ENCODE data around the gene FAM200B. TPM values are rescaled to one million over a fixed set of nuclear protein-coding genes. Genes with fewer than 3 reads are reported as not detected.

Gene FAM200B
- total and polyA plus RNA-seq, 2 of the 4 experiments (the other 2 are of a cell fraction): 16.7 to 18.5 TPM

DNA sequence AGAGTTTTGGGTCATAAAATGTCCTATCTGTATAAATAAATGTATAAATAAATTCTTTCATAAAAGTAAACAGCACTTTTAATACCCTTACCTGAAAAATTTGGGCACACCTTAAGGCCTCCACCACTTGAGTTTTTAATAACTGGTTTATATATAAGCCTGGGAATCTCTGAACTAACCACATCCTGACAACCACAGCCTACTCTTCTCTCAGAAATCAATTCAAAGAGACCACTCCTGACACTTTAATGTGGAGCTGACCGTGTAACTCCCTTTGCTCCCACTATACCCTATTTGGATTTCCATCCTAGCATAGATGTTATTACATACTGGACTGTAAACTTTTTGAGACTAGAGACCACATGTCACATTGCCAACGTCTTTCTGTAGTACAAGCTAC lies 30.0 kb upstream of the FAM200B start:
- in situ Hi-C loops (cut with MboI; ENCODE audit: low sequenced_read_pairs) (no loop called here), intact Hi-C loops (cut with micrococcal nuclease) (loop anchor here (2.0 to 5.0 kb wide), 3 partner anchors 76 to 414 kb away; no protein-coding TSS in a partner anchor), dilution Hi-C loops (cut with HindIII; ENCODE audit: low sequenced_read_pairs, unreplicated experiment) (no loop called here)
- Histone ChIP-seq H3K27me3 (ENCODE audit: control insufficient read depth, insufficient read depth, low read length) (no peaks in the 10 kb centered on the region), H3K4me1 (ENCODE audit: control insufficient read depth, insufficient read depth, low read length) (peaks cover 6% of the 10 kb centered on the region), H4K5ac (ENCODE audit: low read depth, low read length) (no peak overlapping the region), H3K9me1 (ENCODE audit: insufficient read depth, low read length) (no peaks in the 10 kb centered on the region), H4K91ac (ENCODE audit: insufficient read depth, low read depth, low read length) (no peak overlapping the region), H2AK9ac (replicated peaks; ENCODE audit: low read depth, low read length, poor library complexity) (no peak overlapping the region), H3K9ac (ENCODE audit: low read depth, low read length) (no peak overlapping the region; the same call in 1 of the 2 replicates), H2BK15ac (ENCODE audit: low read depth, low read length) (no peak overlapping the region), H3K4me2 (ENCODE audit: low read depth, low read length) (peak overlapping the region; percentile 52; the same call in 1 of the 2 replicates), H3K4ac (ENCODE audit: low read depth, low read length) (no peak overlapping the region), H3K9me3 (ENCODE audit: control insufficient read depth, insufficient read depth, low read length) (no peaks in the 10 kb centered on the region), H2AK5ac (ENCODE audit: low read depth, low read length) (no peak overlapping the region), H3K14ac (replicated peaks; ENCODE audit: low read depth, low read length) (peak overlapping the region; percentile 20; the same call in 1 of the 2 replicates), H4K8ac (ENCODE audit: low read depth in 2 of 2, low read length in 2 of 2) (peak overlapping the region in 1 of 2 experiments; percentile 15; a peak in 1 of 4 replicates), H3K18ac (ENCODE audit: low read depth, low read length) (no peak overlapping the region; the same call in 1 of the 2 replicates), H2BK20ac (ENCODE audit: low read depth, low read length) (no peak overlapping the region), H3K56ac (ENCODE audit: extremely low read depth, insufficient read depth, low read length) (peak overlapping the region; percentile 26; the same call in 1 of the 2 replicates), H2BK5ac (ENCODE audit: low read depth, low read length, poor library complexity, severe bottlenecking) (peak overlapping the region; percentile 38), H3K79me1 (ENCODE audit: low read depth in 1 of 2, low read length in 2 of 2) (peaks cover 7 to 35% of the 10 kb centered on the region in 2 experiments), H4K20me1 (ENCODE audit: insufficient read depth, low read length) (peaks cover 32% of the 10 kb centered on the region; the same call in 1 of the 2 replicates), H3K23ac (ENCODE audit: low read depth, low read length) (peak overlapping the region; percentile 58; the same call in 1 of the 2 replicates), H3K4me3 (ENCODE audit: insufficient read depth, low read depth, low read length) (no peak overlapping the region), H2BK120ac (ENCODE audit: low read depth, low read length) (no peak overlapping the region), H3K36me3 (ENCODE audit: control insufficient read depth, insufficient read depth, low read length) (no peaks in the 10 kb centered on the region), H3K27ac (ENCODE audit: insufficient read depth, low read length) (no peak overlapping the region), H2AFZ (replicated peaks; ENCODE audit: low read length, poor library complexity) (no peak overlapping the region)
- DNase-seq: peak; percentile 19
- ATAC-seq (ENCODE audit: low read depth): no peak
- TF ChIP-seq, protein P1, sequence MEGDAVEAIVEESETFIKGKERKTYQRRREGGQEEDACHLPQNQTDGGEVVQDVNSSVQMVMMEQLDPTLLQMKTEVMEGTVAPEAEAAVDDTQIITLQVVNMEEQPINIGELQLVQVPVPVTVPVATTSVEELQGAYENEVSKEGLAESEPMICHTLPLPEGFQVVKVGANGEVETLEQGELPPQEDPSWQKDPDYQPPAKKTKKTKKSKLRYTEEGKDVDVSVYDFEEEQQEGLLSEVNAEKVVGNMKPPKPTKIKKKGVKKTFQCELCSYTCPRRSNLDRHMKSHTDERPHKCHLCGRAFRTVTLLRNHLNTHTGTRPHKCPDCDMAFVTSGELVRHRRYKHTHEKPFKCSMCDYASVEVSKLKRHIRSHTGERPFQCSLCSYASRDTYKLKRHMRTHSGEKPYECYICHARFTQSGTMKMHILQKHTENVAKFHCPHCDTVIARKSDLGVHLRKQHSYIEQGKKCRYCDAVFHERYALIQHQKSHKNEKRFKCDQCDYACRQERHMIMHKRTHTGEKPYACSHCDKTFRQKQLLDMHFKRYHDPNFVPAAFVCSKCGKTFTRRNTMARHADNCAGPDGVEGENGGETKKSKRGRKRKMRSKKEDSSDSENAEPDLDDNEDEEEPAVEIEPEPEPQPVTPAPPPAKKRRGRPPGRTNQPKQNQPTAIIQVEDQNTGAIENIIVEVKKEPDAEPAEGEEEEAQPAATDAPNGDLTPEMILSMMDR (conservative IDR thresholded peaks at IDR 0.05; ENCODE audit: low read depth, low read length): no peak
- no peak for TF ChIP-seq CEBPB (IDR thresholded peaks at IDR 0.05; ENCODE audit: low read depth, low read length)
- TF ChIP-seq CHD1 (IDR thresholded peaks at IDR 0.05; ENCODE audit: low read depth, low read length): no peak
- TF ChIP-seq MAZ (IDR thresholded peaks at IDR 0.05; ENCODE audit: borderline replicate concordance, low read depth, low read length): no peak
- no peak for TF ChIP-seq RFX5 (IDR thresholded peaks at IDR 0.05; ENCODE audit: low read depth, low read length)
- TF ChIP-seq MAFK (IDR thresholded peaks at IDR 0.05; ENCODE audit: low read depth, low read length): no peak
- no peak for TF ChIP-seq BHLHE40 (IDR thresholded peaks at IDR 0.05; ENCODE audit: low read depth, low read length)
- no peak for TF ChIP-seq RCOR1 (IDR thresholded peaks at IDR 0.05; ENCODE audit: insufficient replicate concordance, low read length)
- TF ChIP-seq, protein P2, sequence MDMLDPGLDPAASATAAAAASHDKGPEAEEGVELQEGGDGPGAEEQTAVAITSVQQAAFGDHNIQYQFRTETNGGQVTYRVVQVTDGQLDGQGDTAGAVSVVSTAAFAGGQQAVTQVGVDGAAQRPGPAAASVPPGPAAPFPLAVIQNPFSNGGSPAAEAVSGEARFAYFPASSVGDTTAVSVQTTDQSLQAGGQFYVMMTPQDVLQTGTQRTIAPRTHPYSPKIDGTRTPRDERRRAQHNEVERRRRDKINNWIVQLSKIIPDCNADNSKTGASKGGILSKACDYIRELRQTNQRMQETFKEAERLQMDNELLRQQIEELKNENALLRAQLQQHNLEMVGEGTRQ (IDR thresholded peaks at IDR 0.05; ENCODE audit: low read depth, low read length): no peak
- TF ChIP-seq, protein P3, sequence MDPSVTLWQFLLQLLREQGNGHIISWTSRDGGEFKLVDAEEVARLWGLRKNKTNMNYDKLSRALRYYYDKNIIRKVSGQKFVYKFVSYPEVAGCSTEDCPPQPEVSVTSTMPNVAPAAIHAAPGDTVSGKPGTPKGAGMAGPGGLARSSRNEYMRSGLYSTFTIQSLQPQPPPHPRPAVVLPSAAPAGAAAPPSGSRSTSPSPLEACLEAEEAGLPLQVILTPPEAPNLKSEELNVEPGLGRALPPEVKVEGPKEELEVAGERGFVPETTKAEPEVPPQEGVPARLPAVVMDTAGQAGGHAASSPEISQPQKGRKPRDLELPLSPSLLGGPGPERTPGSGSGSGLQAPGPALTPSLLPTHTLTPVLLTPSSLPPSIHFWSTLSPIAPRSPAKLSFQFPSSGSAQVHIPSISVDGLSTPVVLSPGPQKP (IDR thresholded peaks at IDR 0.05; ENCODE audit: borderline replicate concordance, low read depth, low read length): no peak
- no peak for TF ChIP-seq RAD21 (IDR thresholded peaks at IDR 0.05; ENCODE audit: low read length)
- TF ChIP-seq SMC3 (IDR thresholded peaks at IDR 0.05; ENCODE audit: low read depth, low read length): no peak
- TF ChIP-seq POLR2A (IDR thresholded peaks at IDR 0.05; ENCODE audit: low read depth, low read length): no peak
- no peak for TF ChIP-seq MXI1 (IDR thresholded peaks at IDR 0.05; ENCODE audit: borderline replicate concordance, low read depth, low read length)
- no peak for TF ChIP-seq FOS (IDR thresholded peaks at IDR 0.05; ENCODE audit: low read depth, low read length)
- TF ChIP-seq NFE2L2 (IDR thresholded peaks at IDR 0.05; ENCODE audit: low read depth, low read length): no peak
- ChIA-PET CTCF (interaction anchor here (1.1 to 1.6 kb wide), 3 partner anchors 9 to 250 kb away, joined by 3 to 4 read pairs (median 3); no protein-coding TSS in a partner anchor), POLR2A (ENCODE audit: unreplicated experiment) (interaction anchor here (0.6 kb wide), 1 partner anchor 28 kb away, joined by 4 read pairs; no protein-coding TSS in a partner anchor)
- WGBS, 2 experiments (ENCODE audit: extremely low coverage in 2 of 2, insufficient read length in 1 of 2): no CpG with 5 or more reads among the region's 2 CpGs
- BruUV-seq (replicated peaks): no TSS peak

Data from IMR-90 (cell line).